ENCODE measurements around the gene TAB2. TPM values are rescaled to one million over a fixed set of nuclear protein-coding genes. Genes with fewer than 3 reads are reported as not detected.

TAB2 gene
- total and polyA plus RNA-seq, 2 of the 8 experiments (the other 6 are each of a cell fraction or from before 2014, with no cell fraction given): 40.4 to 63.0 TPM

DNA sequence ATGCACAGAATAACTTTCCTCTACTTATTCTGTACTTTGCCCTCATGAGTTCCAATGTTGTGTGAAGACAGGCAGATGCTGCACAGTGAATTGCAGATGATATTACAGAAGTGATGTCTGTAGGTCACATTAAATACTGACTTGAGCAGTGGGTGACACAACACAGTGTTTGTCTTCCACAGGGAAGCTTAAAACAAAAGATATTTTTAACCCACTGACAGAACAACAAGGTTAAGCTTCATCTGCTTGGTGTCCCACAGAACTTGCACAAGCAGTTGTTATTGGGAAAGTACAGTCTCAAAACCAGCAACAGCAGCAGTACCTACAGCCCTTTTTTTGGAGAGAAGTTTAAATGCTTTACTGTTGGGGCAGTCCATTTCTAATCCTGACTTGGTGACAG, 93.0 kb downstream of the TAB2 start:
- FAIRE-seq (no peak), DNase-seq (ENCODE audit: low read depth in 1 of 2, low spot score in 2 of 2) (no peak)
- Histone ChIP-seq H2AFZ (ENCODE audit: low read length) (no peak overlapping the region), H3K14ac (ENCODE audit: insufficient read length) (no peak overlapping the region), H3K79me1 (ENCODE audit: low read depth, low read length) (no peaks in the 10 kb centered on the region), H3K79me2 (ENCODE audit: control insufficient read depth in 1 of 2, insufficient read depth in 2 of 2, low read length in 2 of 2) (no peaks in the 10 kb centered on the region), H3K4ac (replicated peaks; ENCODE audit: insufficient read length, low read depth, low read length) (no peak overlapping the region), H3K36me3 (ENCODE audit: control insufficient read depth in 2 of 4, insufficient read depth in 4 of 4, low read length in 3 of 4) (peaks cover 0 to 23% (median 10%) of the 10 kb centered on the region in 4 experiments; a peak in 7 of 8 replicates), H2BK120ac (replicated peaks; ENCODE audit: low read depth, low read length) (no peak overlapping the region), H3K4me1 (replicated peaks in 1 of 4; ENCODE audit: control insufficient read depth in 3 of 4, insufficient read depth in 4 of 4, low read length in 3 of 4) (no peaks in the 10 kb centered on the region), H3K56ac (replicated peaks; ENCODE audit: insufficient read length, low read depth, low read length) (no peak overlapping the region), H3K4me3 (ENCODE audit: extremely low read depth in 1 of 4, insufficient read depth in 2 of 4, low read depth in 3 of 4, low read length in 4 of 4) (no peak overlapping the region), H3K4me2 (ENCODE audit: insufficient read depth in 1 of 2, low read depth in 2 of 2, low read length in 2 of 2) (no peak overlapping the region), H2BK15ac (ENCODE audit: low read length) (no peak overlapping the region), H3K9ac (replicated peaks in 1 of 4; ENCODE audit: extremely low read depth in 1 of 4, low read depth in 3 of 4, low read length in 3 of 4) (no peak overlapping the region), H4K20me1 (replicated peaks in 1 of 2; ENCODE audit: control insufficient read depth in 1 of 2, insufficient read depth in 2 of 2, low read length in 2 of 2) (peaks cover 0 to 2% of the 10 kb centered on the region in 2 experiments), H4K8ac (ENCODE audit: extremely low read depth, insufficient read depth, low read length) (no peak overlapping the region), H4K5ac (ENCODE audit: insufficient read length, low read depth, low read length) (no peak overlapping the region), H2BK20ac (ENCODE audit: low read length) (no peak overlapping the region), H3K23me2 (ENCODE audit: low read depth, low read length) (no peaks in the 10 kb centered on the region), H3K18ac (ENCODE audit: extremely low read depth, low read length) (no peak overlapping the region), H4K91ac (replicated peaks; ENCODE audit: insufficient read length, low read length) (no peak overlapping the region), H3K9me3 (ENCODE audit: insufficient read depth in 2 of 2, low read depth in 1 of 2, low read length in 1 of 2) (no peaks in the 10 kb centered on the region), H3K27ac (ENCODE audit: low read depth, low read length) (no peak overlapping the region), H2AK5ac (ENCODE audit: low read depth, low read length) (no peak overlapping the region), H3K27me3 (replicated peaks in 1 of 4; ENCODE audit: control insufficient read depth in 3 of 4, extremely low read depth in 1 of 4, insufficient read depth in 3 of 4, low read length in 3 of 4) (no peaks in the 10 kb centered on the region), H2BK12ac (ENCODE audit: low read depth, low read length) (no peak overlapping the region), H3K23ac (ENCODE audit: insufficient read length) (no peak overlapping the region), H2BK5ac (ENCODE audit: low read depth, low read length) (no peak overlapping the region)
- TF ChIP-seq CREB1 (IDR thresholded peaks at IDR 0.05): no peak
- no peak for TF ChIP-seq FOSL1 (IDR thresholded peaks at IDR 0.05; ENCODE audit: insufficient read depth, low read depth, low read length)
- no peak for TF ChIP-seq KDM5A (IDR thresholded peaks at IDR 0.05; ENCODE audit: low read length)
- TF ChIP-seq NANOG (IDR thresholded peaks at IDR 0.05; ENCODE audit: insufficient read depth, low read depth, low read length, poor library complexity, severe bottlenecking): no peak
- TF ChIP-seq EZH2 (IDR thresholded peaks at IDR 0.05; ENCODE audit: low read depth, low read length, severe bottlenecking): no peak
- CTCF ChIA-PET (ENCODE audit: partially characterized antibody): interaction anchor here (1.3 kb wide), 1 partner anchor 19 kb away, joined by 3 read pairs; no protein-coding TSS in a partner anchor
- POLR2A ChIA-PET (ENCODE audit: partially characterized antibody): interaction anchor here (1.0 kb wide), 1 partner anchor 9 kb away, joined by 3 read pairs; no protein-coding TSS in a partner anchor
